NB4 (cell line): ENCODE data around the gene NCL.
A peak's percentile ranks its signal among the peaks of the same experiment; 100 is the strongest.

ENCODE experiments used
- POLR2A ChIP-seq: IDR thresholded peaks from 2 replicates; pipeline ENCODE4 v1.6.1; 2011; ENCODE audit warnings: mild to moderate bottlenecking; ENCODE audit not compliant: insufficient read length; ENCODE audit errors: extremely low read depth
- TF ChIP-seq, protein P1 (sequence below): IDR thresholded peaks from one replicate; pipeline ENCODE4 v1.5.1; 2012; ENCODE audit warnings: low read depth, low read length
- TF ChIP-seq, protein P2 (sequence below): IDR thresholded peaks from 2 replicates; pipeline ENCODE4 v1.6.1; 2011; ENCODE audit warnings: low read depth, low read length

DNA sequence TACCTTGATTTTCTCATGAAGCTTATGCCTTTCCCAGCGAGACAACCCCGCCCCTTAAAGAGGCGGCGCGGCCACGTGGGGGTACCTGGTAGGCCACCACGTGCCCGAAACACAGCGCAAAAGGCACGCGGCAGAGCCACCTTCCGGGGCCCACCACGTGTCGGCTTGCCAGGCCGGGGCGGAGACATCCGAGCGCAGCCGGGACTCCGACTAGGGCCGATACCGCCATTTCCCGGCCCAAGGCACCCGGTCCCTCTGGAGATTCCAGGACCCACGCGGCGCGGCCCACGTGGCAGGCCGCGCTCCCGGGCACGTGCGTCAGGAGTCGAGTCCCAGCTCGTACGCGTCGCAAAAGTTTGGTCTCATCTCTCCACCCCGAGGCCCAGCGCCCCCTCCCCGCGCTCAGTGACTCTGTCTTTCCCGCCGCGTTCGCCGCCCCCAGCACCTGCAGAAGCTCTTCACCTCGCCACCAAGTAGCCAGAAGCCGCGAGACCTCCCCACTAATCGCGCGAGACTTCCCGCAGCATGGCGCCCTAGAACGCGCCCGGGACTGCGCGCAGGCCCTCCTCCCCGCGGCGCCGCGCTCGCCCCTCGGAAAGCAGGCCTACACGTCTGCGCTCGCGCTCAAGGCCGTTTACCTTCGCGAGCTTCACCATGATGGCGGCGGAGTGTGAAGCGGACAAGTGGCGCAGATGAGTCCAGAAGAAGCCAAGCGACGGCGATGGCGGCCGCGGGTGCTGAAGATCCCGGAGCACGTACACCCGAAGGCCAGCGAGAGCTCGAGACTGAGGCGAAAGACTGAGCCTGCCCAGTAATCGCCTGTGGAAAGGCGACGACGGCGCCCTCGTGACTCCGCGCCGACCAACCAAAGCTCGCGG, at the start of gene NCL:
- TF ChIP-seq, protein P1, sequence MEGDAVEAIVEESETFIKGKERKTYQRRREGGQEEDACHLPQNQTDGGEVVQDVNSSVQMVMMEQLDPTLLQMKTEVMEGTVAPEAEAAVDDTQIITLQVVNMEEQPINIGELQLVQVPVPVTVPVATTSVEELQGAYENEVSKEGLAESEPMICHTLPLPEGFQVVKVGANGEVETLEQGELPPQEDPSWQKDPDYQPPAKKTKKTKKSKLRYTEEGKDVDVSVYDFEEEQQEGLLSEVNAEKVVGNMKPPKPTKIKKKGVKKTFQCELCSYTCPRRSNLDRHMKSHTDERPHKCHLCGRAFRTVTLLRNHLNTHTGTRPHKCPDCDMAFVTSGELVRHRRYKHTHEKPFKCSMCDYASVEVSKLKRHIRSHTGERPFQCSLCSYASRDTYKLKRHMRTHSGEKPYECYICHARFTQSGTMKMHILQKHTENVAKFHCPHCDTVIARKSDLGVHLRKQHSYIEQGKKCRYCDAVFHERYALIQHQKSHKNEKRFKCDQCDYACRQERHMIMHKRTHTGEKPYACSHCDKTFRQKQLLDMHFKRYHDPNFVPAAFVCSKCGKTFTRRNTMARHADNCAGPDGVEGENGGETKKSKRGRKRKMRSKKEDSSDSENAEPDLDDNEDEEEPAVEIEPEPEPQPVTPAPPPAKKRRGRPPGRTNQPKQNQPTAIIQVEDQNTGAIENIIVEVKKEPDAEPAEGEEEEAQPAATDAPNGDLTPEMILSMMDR = no peak
- peak; percentile 99 for TF ChIP-seq POLR2A
- TF ChIP-seq, protein P2, sequence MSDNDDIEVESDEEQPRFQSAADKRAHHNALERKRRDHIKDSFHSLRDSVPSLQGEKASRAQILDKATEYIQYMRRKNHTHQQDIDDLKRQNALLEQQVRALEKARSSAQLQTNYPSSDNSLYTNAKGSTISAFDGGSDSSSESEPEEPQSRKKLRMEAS = peak; percentile 98
